HepG2 (cell line): ENCODE measurements around the gene CCDC126. TPM values are rescaled to one million over a fixed set of nuclear protein-coding genes. Genes with fewer than 3 reads are reported as not detected.
A peak's percentile ranks its signal among the peaks of the same experiment; 100 is the strongest.

ENCODE experiments used
- ATAC-seq: fragments of 200-7000 bp; cut with Tn5 transposase; 3 replicates; pipeline ENCODE4 v1.9.1; 2020; ENCODE audit warnings: mild to moderate bottlenecking, moderate library complexity
- BruUV-seq: library from RNA; stranded (reverse); fragments of 400-500 nt; replicated peaks from 2 replicates; lab custom pipeline; 2021; lab: Mats Ljungman, UMichigan
- CTCF ChIA-PET: fragments of 300-600 bp; formaldehyde crosslinking; extraction: SDS; loops from one replicate; lab custom pipeline; 2021; ENCODE audit warnings: low total read pairs, inconsistent platforms, low intra/inter-chr PET ratio; lab: Yijun Ruan, JAX
- POLR2A ChIA-PET: fragments of 350-600 bp; sonication (Branson Sonifier 250); formaldehyde crosslinking; loops from one replicate; lab custom pipeline; 2020; ENCODE audit warnings: antibody characterized with exemption, inconsistent platforms; lab: Yijun Ruan, JAX
- DNase-seq: peaks from one replicate; pipeline ENCODE4 v3.0.0-alpha.2; 2015; ENCODE audit warnings: low spot score
- FAIRE-seq: peaks from 3 replicates; lab custom pipeline; 2011; peaks lifted over from hg19 to GRCh38; lab: Jason Lieb, UNC
- H2AFZ ChIP-seq: one replicate; pipeline ENCODE4 v1.6.1; 2011; ENCODE audit warnings: low read length, inconsistent platforms
- H3K27ac ChIP-seq: fragments of 300-600 bp; 3 replicates; pipeline ENCODE4 v1.8.0; 2011; ENCODE audit warnings: mixed run types, mild to moderate bottlenecking, mixed read lengths, low read length, inconsistent platforms; ENCODE audit not compliant: insufficient read depth; ENCODE audit errors: extremely low read length
- H3K27me3 ChIP-seq, 2 experiments: fragments of 200-600 bp in 1 of 2; 2 replicates in 1 of 2; 3 replicates in 1 of 2; pipeline versions ENCODE4 v1.6.0 to v1.8.0; 2011; ENCODE audit warnings: low read length in 2 of 2, mild to moderate bottlenecking in 2 of 2, moderate library complexity in 2 of 2, inconsistent platforms in 1 of 2; ENCODE audit not compliant: insufficient read depth in 2 of 2, control insufficient read depth in 1 of 2
- H3K36me3 ChIP-seq, 2 experiments: fragments of 200-600 bp in 1 of 2; replicated peaks in 1 of 2; 2 replicates in 1 of 2; 3 replicates in 1 of 2; pipeline versions ENCODE4 v1.5.1 to v1.8.0; 2011; ENCODE audit warnings: low read length in 2 of 2, inconsistent platforms in 1 of 2; ENCODE audit not compliant: insufficient read depth in 2 of 2, control insufficient read depth in 1 of 2
- H3K4me1 ChIP-seq: 2 replicates; pipeline ENCODE4 v1.5.1; 2012; ENCODE audit warnings: low read length, inconsistent platforms; ENCODE audit not compliant: insufficient read depth
- H3K4me2 ChIP-seq: 2 replicates; pipeline ENCODE4 v1.6.0; 2011; ENCODE audit warnings: low read depth, low read length, inconsistent platforms
- H3K4me3 ChIP-seq, 3 experiments: fragments of 200-600 bp in 1 of 3; sonication (generic), shearing (Covaris generic) in 1 of 3; replicated peaks in 1 of 3; 2 replicates each; pipeline ENCODE4 v1.5.1; 2011 to 2016; ENCODE audit warnings: low read length in 3 of 3, inconsistent platforms in 2 of 3, low read depth in 2 of 3, mild to moderate bottlenecking in 2 of 3, control low read depth in 1 of 3, mixed read lengths in 1 of 3; ENCODE audit not compliant: insufficient read depth in 1 of 3
- H3K79me2 ChIP-seq: one replicate; pipeline ENCODE4 v1.6.1; 2011; ENCODE audit warnings: low read length, inconsistent platforms; ENCODE audit not compliant: insufficient read depth
- H3K9ac ChIP-seq: 2 replicates; pipeline ENCODE4 v1.6.0; 2011; ENCODE audit warnings: mild to moderate bottlenecking, low read depth, low read length, inconsistent platforms; ENCODE audit not compliant: insufficient read depth
- H3K9me3 ChIP-seq: 2 replicates; pipeline ENCODE4 v1.5.1; 2012; ENCODE audit warnings: mild to moderate bottlenecking, low read length
- H4K20me1 ChIP-seq: 2 replicates; pipeline ENCODE4 v1.6.0; 2011; ENCODE audit warnings: inconsistent platforms, mild to moderate bottlenecking, low read length, moderate library complexity; ENCODE audit not compliant: insufficient read depth
- MED13 ChIP-seq: sonication (generic); formaldehyde crosslinking; IDR thresholded peaks from 2 replicates; pipeline ENCODE4 v1.5.0; 2020; ENCODE audit warnings: missing genetic modification reagents
- MEF2D ChIP-seq: sonication (generic); formaldehyde crosslinking; IDR thresholded peaks from 2 replicates; pipeline ENCODE4 v1.5.1; 2020; ENCODE audit warnings: mild to moderate bottlenecking, missing genetic modification reagents
- NR2F1 ChIP-seq, 2 experiments: fragments of 450-650 bp in 1 of 2; formaldehyde crosslinking in 1 of 2; IDR thresholded peaks; 2 replicates each; pipeline versions ENCODE4 v1.5.0 to v1.6.1; 2016 to 2020; ENCODE audit warnings: mild to moderate bottlenecking in 1 of 2, missing compliant biosample characterization in 1 of 2, missing genetic modification reagents in 1 of 2, moderate library complexity in 1 of 2
- RAD21 ChIP-seq: fragments of 450-650 bp; formaldehyde crosslinking; IDR thresholded peaks from 2 replicates; pipeline ENCODE4 v1.5.0; 2020; ENCODE audit warnings: mild to moderate bottlenecking
- SMC3 ChIP-seq: IDR thresholded peaks from 2 replicates; pipeline ENCODE4 v1.6.1; 2011; ENCODE audit warnings: low read length, improper control_type of control experiment
- SP5 ChIP-seq: IDR thresholded peaks from 2 replicates; pipeline ENCODE4 v1.6.1; 2016; ENCODE audit warnings: low read depth, borderline replicate concordance
- STAG1 ChIP-seq: sonication (generic); formaldehyde crosslinking; IDR thresholded peaks from 2 replicates; pipeline ENCODE4 v1.4.0; 2020; ENCODE audit warnings: missing genetic modification reagents
- WIZ ChIP-seq: sonication (generic); formaldehyde crosslinking; IDR thresholded peaks from 2 replicates; pipeline ENCODE4 v1.5.1; 2020; ENCODE audit warnings: mild to moderate bottlenecking, missing genetic modification reagents
- ZEB1 ChIP-seq: IDR thresholded peaks from 2 replicates; pipeline ENCODE4 v1.6.1; 2012; ENCODE audit warnings: mild to moderate bottlenecking, low read depth, inconsistent platforms; ENCODE audit not compliant: insufficient replicate concordance
- ZNF562 ChIP-seq: sonication (generic); formaldehyde crosslinking; IDR thresholded peaks from 2 replicates; pipeline ENCODE4 v1.8.0; 2022; ENCODE audit warnings: missing genetic modification reagents, borderline replicate concordance
- WGBS: methylation state at CpG from one replicate; pipeline ENCODE4 v1.1.6; 2017; ENCODE audit warnings: low lambda C conversion rate; 5-methylcytosine and 5-hydroxymethylcytosine counted together
- in situ Hi-C: cut with HindIII; loops from 2 replicates; pipeline ENCODE4 v1.10.0; 2017; ENCODE audit warnings: low pct_unique_long_range_greater_than_20kb; ENCODE audit not compliant: extremely low pct_ligation_motif_present
- intact Hi-C: fragments of 100-400 bp; cut with micrococcal nuclease; formaldehyde crosslinking; loops from one replicate; pipeline ENCODE4 v1.10.0; 2022; ENCODE audit not compliant: unreplicated experiment
- polyA plus RNA-seq, 8 experiments: library from polyadenylated mRNA; depleted of rRNA in 3 of 8; stranded (reverse) in 7 of 8; unstranded in 1 of 8; fragments of >200 nt; fragmentation: Illumina TruSeq in 4 of 8; extraction: Trizol in 4 of 8; gene quantifications; 2 replicates each; pipeline versions ENCODE4 v1.2.1 to v1.2.3, GENCODE V29; 2011 to 2016; ENCODE audit warnings: low read depth in 4 of 8, missing spikeins in 1 of 8, mixed read lengths in 1 of 8; ENCODE audit not compliant: insufficient read depth in 1 of 8
- total RNA-seq, 5 experiments: library from RNA; depleted of rRNA; stranded (reverse); fragments of >200 nt; fragmentation: Illumina TruSeq; extraction: Trizol; gene quantifications; 2 replicates each; pipeline ENCODE4 v1.2.3, GENCODE V29; 2016; ENCODE audit warnings: low read depth in 1 of 5
- TF ChIP-seq, protein P1 (sequence below): sonication (generic); formaldehyde crosslinking; IDR thresholded peaks from 2 replicates; pipeline ENCODE4 v1.4.0; 2020; ENCODE audit warnings: missing genetic modification reagents, borderline replicate concordance
- TF ChIP-seq, protein P2 (sequence below): sonication (generic); formaldehyde crosslinking; IDR thresholded peaks from 2 replicates; pipeline ENCODE4 v1.5.0; 2020; ENCODE audit warnings: mild to moderate bottlenecking, missing genetic modification reagents, moderate library complexity

The CCDC126 gene
- total and polyA plus RNA-seq, 2 of the 13 experiments (the other 11 are each of a cell fraction or from before 2014, with no cell fraction given) = 3.5 to 9.3 TPM

DNA sequence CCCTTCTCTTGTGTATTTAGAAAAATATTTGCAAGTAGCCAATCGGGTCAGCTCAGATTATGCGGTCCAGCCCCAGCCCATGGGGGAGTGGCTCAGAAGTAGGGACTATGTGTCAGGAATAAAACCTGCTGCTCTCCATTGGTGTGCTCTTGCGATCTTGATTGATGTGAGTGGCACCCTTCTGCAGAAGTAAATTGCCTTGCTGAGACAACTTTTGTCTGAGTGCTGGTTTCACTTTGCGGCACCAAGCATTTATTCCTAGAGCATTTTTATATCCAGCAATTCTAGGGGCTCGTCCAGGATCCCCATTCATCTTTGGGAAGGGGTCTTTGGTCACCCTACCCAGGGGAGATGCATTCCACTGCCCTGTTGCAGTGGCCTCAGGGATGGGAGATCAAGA, 56.8 kb downstream of the CCDC126 start:
- Histone ChIP-seq H3K9ac (no peak overlapping the region), H3K4me3 (no peak overlapping the region), H4K20me1 (no peaks in the 10 kb centered on the region), H3K79me2 (no peaks in the 10 kb centered on the region), H3K27ac (no peak overlapping the region), H3K9me3 (peaks cover 13% of the 10 kb centered on the region), H3K4me2 (no peak overlapping the region), H3K36me3 (no peaks in the 10 kb centered on the region), H2AFZ (no peak overlapping the region)
- peak; percentile 89; the same call in 1 of the 2 replicates for TF ChIP-seq ZNF562
- no peak for TF ChIP-seq NR2F1 (CRISPR knock-in tag; IDR thresholded peaks at IDR 0.05)
- TF ChIP-seq, all 625 proteins: peak for 1
- CTCF ChIA-PET = interaction anchor here (1.2 kb wide), 1 partner anchor 83 kb away, joined by 3 read pairs; no protein-coding TSS in a partner anchor
- BruUV-seq = no TSS peak
- POLR2A ChIA-PET = no interaction called here
- 73% methylated on average over 5 of the region's 5 CpGs for WGBS
- no peak for DNase-seq
- intact Hi-C loops = loop anchor here (1.0 to 2.0 kb wide), 2 partner anchors 58 to 83 kb away; no protein-coding TSS in a partner anchor
- Histone ChIP-seq H3K4me1 (no peaks in the 10 kb centered on the region), H3K27me3 (peaks cover 0 to 3% of the 10 kb centered on the region in 2 experiments; a peak in 2 of 5 replicates)
- FAIRE-seq = no peak
- in situ Hi-C loops = no loop called here
- ATAC-seq = no peak

DNA sequence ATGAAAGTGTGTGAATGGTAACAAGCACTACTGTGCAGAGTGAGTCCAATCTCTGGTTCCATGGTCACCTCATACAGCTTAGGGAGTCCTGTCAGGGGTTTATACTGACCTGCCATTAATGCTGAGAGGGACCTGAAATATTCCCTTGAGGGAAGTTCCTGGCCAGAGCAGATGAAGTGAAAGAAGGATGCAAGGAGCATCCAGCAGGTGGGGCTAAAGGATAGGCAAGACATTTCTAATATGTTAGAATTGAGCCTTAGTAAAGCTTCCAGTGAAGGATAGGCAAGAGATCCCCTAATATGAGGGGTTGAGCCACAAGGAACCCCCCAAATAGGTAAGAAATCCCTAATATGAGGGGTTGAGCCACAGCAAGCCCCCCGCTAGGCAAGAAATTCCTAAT, 57.3 kb downstream of the CCDC126 start:
- intact Hi-C loops (loop anchor here (1.0 to 2.0 kb wide), 2 partner anchors 58 to 84 kb away; no protein-coding TSS in a partner anchor), in situ Hi-C loops (no loop called here)
- DNase-seq (peak; percentile 15), FAIRE-seq (no peak), ATAC-seq (peak; percentile 62)
- Histone ChIP-seq H3K9me3 (peaks cover 13% of the 10 kb centered on the region), H2AFZ (no peak overlapping the region), H4K20me1 (no peaks in the 10 kb centered on the region), H3K27me3 (peaks cover 0 to 3% of the 10 kb centered on the region in 2 experiments; a peak in 2 of 5 replicates), H3K4me2 (no peak overlapping the region), H3K9ac (no peak overlapping the region), H3K27ac (no peak overlapping the region), H3K36me3 (no peaks in the 10 kb centered on the region), H3K79me2 (no peaks in the 10 kb centered on the region), H3K4me3 (no peak overlapping the region), H3K4me1 (no peaks in the 10 kb centered on the region)
- peak; percentile 43; the same call in 1 of the 2 replicates for TF ChIP-seq SMC3
- TF ChIP-seq SP5 (CRISPR knock-in tag) = no peak
- peak; percentile 21; the same call in 1 of the 2 replicates for TF ChIP-seq RAD21 (CRISPR knock-in tag)
- TF ChIP-seq, protein P1, sequence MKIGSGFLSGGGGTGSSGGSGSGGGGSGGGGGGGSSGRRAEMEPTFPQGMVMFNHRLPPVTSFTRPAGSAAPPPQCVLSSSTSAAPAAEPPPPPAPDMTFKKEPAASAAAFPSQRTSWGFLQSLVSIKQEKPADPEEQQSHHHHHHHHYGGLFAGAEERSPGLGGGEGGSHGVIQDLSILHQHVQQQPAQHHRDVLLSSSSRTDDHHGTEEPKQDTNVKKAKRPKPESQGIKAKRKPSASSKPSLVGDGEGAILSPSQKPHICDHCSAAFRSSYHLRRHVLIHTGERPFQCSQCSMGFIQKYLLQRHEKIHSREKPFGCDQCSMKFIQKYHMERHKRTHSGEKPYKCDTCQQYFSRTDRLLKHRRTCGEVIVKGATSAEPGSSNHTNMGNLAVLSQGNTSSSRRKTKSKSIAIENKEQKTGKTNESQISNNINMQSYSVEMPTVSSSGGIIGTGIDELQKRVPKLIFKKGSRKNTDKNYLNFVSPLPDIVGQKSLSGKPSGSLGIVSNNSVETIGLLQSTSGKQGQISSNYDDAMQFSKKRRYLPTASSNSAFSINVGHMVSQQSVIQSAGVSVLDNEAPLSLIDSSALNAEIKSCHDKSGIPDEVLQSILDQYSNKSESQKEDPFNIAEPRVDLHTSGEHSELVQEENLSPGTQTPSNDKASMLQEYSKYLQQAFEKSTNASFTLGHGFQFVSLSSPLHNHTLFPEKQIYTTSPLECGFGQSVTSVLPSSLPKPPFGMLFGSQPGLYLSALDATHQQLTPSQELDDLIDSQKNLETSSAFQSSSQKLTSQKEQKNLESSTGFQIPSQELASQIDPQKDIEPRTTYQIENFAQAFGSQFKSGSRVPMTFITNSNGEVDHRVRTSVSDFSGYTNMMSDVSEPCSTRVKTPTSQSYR = no peak
- TF ChIP-seq MED13 (CRISPR knock-in tag) = no peak
- TF ChIP-seq ZEB1 = no peak
- TF ChIP-seq MEF2D = no peak
- TF ChIP-seq STAG1 (CRISPR knock-in tag) = peak; percentile 45
- TF ChIP-seq, protein P2, sequence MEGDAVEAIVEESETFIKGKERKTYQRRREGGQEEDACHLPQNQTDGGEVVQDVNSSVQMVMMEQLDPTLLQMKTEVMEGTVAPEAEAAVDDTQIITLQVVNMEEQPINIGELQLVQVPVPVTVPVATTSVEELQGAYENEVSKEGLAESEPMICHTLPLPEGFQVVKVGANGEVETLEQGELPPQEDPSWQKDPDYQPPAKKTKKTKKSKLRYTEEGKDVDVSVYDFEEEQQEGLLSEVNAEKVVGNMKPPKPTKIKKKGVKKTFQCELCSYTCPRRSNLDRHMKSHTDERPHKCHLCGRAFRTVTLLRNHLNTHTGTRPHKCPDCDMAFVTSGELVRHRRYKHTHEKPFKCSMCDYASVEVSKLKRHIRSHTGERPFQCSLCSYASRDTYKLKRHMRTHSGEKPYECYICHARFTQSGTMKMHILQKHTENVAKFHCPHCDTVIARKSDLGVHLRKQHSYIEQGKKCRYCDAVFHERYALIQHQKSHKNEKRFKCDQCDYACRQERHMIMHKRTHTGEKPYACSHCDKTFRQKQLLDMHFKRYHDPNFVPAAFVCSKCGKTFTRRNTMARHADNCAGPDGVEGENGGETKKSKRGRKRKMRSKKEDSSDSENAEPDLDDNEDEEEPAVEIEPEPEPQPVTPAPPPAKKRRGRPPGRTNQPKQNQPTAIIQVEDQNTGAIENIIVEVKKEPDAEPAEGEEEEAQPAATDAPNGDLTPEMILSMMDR (CRISPR knock-in tag) = peak; percentile 34
- no peak for TF ChIP-seq WIZ
- WGBS = 0% methylated on average over 1 of the region's 1 CpG
- CTCF ChIA-PET = interaction anchor here (1.2 kb wide), 1 partner anchor 83 kb away, joined by 3 read pairs; no protein-coding TSS in a partner anchor
- BruUV-seq = no TSS peak
- POLR2A ChIA-PET = no interaction called here
